Fibroblast of skin of back (primary cell): Measurements from ENCODE around the gene VWA8.
A peak's percentile ranks its signal among the peaks of the same experiment; 100 is the strongest.
"Not testable (repeated sequence)": the region's sequence is repeated elsewhere in the genome, so short reads cannot be mapped to it uniquely, and the experiment has no call there.

Source experiments
- DNase-seq: peaks from one replicate; pipeline ENCODE4 v3.0.0-alpha.2; 2013

VWA8 gene

DNA sequence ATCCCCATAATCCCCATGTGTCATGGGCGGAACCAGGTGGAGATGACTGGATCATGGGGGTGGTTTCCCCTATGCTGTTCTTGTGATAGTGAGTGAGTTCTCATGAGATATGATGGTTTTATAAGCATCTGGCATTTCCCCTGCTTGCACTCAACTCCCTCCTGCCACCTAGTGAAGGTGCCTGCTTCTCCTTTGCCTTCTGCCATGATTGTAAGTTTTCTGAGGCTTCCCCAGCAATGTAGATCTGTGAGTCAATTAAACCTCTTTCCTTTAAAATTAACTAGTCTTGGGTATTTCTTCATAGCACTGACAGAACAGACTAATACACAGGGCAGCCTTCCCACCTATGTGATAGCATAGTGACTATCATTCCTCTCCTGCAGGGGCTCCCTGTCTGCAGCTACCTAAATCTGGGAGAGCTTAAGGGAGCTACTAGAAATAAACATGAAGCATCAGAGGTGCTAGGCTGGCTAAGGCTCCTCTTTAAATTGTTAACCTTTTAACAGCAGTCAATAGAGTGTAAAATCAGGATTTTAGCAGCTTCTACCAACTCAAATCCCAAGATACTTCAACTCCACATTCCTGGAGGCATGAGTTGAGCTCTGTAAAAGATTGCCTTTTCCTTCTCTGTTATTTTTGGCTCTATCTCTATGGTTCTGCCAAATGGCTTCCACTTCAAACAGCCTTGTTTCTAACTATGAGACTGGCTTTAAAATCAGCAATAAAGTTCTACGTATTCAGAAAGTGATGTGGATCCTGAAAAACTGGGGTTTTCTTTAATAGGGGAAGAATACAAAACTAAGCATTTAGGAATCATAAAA lies 112.3 kb downstream of the VWA8 start:
- peak; percentile 73 for DNase-seq

DNA sequence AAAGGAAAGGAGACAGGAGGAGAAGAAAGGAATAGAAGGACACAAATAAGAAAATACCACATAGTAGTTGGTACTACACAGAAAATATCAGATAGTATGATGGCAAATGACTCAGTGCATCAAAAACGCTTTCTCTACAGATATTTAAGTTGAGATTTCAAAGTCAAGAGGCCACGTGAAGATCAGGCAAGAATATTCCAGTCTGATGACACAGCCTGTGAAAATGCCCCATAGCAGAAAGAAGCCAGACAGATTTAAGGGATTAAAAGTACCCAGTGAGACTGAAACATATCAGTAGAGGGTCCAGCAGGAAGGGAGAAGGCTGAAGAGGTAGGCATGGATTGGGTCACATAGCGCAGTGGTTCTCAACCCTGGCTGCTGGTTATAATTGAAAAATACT lies 113.7 kb downstream of the VWA8 start:
- peak; percentile 9 for DNase-seq

DNA sequence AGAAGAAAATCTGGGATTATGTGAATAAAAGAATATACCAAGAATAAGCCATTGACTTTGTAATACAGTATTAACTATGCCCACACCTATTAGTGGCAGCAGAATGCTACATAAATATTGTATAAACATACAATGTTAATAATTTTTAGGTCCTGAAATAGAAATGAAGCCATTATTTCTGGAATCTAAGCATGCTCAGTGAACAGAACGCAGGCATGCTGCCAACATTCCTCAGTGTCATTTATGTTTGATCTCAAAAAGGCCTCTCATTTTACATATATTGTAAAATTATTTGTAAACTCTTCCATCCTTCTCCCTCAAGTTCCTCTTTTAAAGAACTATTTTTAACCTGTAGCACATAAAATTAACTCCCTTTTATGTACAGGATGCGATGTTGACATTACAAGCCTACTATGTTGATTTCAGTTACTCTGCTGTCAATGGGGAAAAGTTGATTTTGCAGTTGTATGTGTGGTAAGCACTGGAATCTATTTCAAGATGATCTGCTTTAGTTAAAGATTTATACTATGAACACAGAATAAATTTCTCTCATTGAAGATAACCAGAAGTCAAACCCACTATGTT lies 118.8 kb downstream of the VWA8 start:
- peak; percentile 71 for DNase-seq

DNA sequence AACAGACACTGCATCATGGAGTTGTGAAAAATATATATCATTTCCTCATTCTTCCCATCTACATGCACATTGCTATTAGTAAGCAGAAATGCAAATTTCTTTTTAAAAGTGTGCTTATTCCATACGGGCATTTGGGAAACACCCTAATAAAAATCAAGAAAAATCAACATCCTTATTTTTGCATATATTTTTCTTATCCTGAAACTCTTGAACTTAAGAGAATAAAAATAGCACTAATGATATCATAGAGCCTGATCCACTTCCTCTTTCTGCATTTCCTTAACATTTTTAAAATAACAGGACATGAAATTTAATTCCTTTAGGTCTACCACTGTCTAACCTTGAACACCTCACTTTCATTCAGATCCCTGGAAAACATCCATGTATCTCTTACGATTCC lies 123.3 kb downstream of the VWA8 start:
- DNase-seq, result no peak

DNA sequence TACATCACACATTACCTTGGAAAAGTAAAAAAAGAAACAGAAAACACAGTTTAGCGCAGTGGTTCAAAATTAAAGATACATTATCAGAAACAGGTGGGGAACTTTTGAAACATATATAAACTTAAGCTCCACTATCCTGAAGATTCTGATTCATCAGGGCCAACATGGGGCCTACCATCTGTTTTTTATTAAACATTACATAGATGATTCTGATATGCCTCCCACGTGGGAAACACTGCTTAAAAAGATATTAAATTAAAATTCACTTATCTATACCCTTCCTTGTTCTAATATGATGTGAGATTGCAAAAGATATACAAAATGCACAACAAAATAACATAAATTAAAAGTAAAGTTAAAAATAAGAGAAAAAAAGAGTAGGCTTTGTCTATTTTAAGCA lies 125.0 kb downstream of the VWA8 start:
- DNase-seq, result peak; percentile 64

DNA sequence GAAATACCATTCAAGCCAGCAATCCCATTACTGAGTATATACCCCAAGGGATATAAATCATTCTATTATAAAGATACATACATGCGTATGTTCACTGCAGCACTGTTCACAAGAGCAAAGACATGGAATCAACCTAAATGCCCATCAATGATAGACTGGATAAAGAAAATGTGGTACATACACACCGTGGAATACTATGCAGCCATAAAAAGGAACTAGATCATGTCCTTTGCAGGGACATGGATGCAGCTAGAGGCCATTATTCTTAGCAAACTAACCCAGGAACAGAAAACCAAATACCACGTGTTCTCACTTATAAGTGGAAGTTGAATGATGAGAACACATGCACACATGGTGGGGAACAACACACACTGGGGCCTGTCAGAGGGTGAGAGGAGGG lies 126.2 kb downstream of the VWA8 start:
- DNase-seq, result not testable (repeated sequence)

DNA sequence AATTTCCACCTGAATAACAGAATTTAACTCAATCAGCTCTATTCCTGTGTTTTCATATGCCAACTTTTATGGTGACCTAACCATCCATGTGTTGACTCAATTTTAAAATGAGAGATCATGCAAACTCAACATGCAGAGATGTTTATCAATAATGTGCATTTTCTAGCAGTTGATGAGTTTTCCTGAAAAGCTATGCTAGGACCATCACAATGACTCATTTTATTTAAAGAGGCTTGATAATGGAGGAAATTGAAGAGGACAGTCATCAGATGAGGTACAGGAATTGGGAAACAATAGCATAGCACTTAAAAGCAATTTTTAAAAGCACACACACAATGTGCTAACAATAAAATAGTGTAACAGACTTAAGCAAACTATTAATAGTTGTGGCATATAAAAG lies 127.1 kb downstream of the VWA8 start:
- no peak for DNase-seq

DNA sequence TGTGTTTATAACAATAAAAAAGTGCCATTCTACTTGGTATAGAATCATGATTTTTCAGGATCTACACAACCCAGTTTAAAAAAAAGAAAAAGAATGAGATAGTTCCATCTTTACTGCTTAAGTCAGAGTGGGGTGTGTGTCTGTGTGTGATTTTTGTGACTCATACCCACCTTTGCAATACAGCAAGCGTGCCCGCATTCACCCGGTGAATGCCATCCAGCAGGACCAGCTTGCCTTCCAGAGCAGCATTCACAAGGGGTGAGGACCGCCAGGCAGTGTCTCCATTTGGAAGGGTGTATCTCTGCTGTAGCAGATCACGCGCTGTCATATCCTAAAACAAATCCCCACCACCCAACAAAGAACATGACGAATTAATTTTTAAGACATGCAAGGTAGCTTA lies 127.7 kb downstream of the VWA8 start:
- no peak for DNase-seq

DNA sequence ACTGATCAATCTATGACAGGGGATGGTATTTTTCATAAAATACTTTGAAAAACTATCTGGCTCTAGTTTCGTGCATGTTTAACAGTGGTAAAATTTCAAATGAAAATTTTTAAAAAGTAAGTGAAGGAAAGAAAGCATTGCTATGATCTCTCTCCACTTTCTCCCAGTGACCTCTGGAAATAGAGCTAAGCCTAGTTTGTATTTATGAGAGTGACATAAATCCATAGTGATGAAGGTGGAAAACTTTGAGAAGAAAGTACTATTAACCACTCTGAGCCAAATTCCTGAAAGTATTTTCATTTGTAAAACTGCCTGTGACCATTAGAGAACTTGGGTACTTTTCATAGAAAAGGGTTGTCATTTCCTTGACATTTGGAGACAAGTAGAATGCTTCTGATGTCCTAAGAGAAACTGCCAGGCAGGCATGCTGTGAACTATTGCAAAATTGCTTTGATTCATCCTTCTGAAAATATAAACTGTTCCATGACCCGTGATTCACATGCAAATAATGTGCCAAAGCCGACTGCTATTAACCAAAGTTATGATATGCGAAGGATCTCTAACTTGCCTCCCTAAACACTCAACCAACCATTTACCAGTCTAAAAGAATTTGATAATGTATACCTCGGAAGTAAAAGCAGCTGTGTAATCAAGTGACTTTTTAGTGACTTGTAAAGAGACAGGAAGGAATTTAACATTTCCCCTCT lies 133.2 kb downstream of the VWA8 start:
- DNase-seq, result peak; percentile 98

DNA sequence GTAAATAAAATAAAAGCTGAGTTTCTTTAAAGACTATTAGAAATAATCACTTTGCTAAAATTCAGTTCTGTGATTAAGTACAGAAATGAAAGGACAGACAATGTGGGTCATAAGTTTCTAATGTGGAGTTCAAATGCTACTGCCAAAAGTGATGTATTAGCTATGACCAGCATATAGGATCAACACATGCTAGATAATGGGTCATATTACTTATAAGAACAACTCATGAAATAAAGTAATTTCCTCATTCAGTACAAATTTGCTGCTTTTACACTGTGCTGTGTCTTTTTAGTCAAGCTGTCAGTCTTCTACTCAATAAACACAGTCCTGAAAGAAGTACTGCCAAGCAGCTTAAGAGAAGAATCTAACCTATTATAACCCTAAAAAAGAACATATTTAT lies 135.2 kb downstream of the VWA8 start:
- no peak for DNase-seq

DNA sequence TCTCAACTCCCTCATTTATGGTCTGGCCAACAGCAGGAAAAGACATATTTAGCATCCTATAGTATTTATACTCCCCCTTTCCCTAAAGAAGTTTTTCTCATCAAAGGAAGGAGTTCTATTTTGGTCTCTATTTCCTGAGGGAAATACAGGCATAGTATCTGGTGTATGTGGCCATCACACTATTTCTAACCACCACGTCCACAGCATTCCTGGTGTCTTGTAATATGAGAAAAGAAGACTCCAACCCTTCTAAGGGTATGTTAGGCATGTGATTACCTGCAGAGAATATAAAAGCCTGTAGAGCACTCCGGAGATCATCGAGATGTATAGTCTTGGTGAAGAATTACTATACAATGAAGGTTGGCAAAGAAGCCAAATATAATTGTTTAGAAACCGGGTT lies 137.4 kb downstream of the VWA8 start:
- peak; percentile 46 for DNase-seq

DNA sequence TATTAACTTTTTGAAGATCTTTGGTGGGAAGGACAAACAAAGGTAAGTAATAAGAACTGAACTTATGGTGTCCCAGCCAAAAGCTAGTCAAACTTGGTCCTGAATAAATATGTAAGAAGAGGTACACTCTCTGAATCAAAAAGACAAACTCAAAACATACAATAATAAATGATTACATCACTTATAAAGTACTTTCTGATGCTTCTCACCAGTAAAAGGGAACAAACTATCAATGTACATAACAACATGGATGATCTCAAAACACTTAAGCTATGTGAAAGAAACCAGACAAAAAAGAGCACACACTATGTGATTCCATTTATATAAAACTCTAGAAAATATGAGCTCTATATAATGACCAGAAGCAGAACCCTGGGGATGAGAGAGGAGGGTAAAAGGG lies 138.3 kb downstream of the VWA8 start:
- DNase-seq, result no peak

DNA sequence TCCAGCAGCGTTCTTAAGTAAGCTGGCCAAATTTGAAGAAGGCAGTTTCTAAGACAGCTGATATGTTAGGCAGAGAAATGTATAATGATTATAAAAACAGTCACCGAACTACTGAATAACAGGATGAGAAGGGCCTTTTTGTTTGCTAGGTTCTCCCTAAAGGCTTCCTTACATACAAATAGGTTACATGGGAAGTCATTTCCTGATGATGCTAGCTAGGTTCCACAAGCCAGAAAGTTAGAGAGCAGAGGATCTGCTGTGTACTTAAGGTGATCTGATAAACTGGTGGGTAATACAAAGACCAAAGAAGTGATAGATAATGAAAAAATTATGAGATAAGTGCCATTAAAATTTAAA lies 139.7 kb downstream of the VWA8 start:
- no peak for DNase-seq

DNA sequence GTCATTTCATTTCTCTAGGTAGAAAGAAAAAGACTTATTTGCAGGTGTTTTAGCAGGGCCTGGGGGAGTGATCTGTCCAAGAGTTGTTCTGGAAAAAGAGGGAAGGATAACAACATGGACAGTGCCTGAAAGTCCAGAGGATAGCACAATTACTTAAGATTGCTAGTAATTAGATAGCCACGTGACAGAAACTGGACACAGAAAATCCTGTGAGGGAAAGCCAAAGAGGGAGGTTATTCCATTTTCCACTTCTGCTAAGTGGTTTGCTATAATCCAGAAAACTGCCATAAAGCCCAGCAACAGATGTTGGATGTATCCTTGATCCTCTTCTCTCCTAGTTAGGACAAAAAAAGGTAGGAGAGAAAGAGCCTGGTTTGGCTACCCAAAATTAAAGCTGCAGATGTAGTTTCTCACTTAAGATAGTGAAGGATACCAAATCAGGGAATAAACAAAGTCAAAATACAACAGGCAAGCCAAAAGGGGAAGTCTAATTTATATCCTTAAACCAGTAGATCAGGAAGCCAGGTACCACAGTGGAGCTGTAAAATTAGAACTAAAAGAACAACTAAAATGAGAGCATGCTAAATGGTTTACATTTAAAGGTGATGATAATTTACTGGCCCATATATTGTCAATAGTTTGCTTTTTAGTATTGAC lies 140.2 kb downstream of the VWA8 start:
- DNase-seq, result no peak

DNA sequence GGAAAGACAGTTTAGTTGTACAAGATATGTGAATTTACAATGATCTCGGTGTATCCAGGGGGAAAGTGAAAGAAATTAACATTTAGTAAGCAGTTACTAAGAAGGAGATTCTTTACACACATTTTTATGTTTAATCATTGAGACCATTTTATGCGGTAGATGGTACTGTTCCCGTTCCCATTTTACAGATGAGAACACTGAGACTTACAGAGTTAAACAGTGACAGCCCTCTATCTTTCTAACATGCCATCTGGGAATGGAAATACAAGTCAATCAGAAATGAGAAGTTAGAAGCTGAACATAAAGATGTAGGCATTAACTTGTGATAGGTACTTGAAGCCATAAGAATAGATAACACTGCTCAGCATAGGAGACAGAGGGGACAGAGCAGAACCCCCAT lies 144.9 kb downstream of the VWA8 start:
- no peak for DNase-seq

DNA sequence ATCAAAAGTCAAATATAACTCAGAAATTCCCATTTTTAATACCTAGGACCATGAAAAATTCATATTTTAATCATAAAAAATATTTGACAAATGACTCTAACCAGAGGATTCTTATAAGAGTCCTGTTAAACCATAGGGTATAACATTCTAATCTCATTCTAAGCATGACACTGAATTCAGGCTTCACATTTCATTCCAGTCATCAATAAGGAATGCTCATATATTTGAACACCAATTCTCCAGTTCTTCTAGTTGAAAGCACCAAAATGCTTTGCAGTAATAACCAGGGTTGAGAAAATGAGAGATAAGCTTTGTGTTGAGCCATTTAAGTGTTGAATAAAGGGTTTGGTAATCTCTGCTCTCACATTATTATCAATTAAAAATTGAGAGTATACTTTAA lies 147.5 kb downstream of the VWA8 start:
- DNase-seq, result peak; percentile 79

DNA sequence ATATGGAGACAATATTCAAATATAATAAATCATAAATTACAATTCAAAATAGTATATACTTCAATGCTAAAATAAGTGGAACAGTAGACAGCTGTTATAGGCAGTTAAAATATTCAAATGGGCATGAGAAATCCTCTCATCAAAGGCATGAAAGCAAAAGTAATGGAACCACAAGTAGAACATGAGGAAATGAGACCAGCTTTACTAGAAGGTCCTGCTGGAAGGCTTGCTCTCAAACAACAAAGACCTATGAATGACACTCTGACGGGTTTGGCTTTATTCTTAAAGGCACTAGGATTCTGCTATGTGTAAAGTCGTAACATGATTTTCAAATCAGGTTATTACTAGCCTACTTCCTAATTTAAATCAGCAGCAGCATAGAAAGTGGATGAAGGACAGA lies 148.1 kb downstream of the VWA8 start:
- DNase-seq, result no peak

DNA sequence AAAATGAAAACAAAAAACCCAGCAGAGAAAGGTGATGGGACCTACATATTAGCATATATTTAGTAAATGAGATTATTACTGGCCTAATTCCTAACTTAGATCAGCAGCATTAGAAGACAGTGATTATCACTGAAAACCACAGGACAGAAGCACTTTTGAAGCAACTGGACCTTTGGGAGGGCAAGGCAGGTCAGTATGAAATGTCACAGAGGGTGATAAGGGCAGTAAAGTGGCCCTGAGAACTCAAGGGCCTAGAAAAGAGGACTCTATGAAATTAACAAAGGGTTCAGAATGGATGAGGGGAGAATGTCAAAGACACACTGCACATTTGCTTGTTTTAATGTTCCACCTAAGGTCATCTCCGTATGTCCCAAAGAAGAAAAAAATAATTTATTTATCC lies 148.7 kb downstream of the VWA8 start:
- DNase-seq, result no peak

DNA sequence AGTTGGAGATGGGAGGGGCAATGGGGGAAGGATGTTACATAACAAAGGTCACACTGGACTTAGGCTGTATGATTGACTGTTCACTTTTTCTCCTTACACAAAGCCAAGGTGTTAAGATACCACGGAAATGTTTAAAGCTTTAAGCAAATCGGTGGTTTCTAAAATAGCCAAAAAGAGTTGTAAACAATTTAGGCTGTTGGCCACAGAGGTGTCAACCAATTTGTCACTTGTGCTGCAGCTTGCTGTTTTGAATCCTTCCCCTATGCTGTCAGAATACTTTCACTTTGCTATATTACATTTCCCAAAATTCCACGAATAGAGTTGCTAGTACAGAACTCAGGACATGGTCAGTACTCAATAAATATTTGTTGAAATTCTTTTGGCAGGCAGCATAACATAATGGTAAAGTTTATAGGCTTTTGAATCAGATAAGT lies 149.3 kb downstream of the VWA8 start:
- no peak for DNase-seq

DNA sequence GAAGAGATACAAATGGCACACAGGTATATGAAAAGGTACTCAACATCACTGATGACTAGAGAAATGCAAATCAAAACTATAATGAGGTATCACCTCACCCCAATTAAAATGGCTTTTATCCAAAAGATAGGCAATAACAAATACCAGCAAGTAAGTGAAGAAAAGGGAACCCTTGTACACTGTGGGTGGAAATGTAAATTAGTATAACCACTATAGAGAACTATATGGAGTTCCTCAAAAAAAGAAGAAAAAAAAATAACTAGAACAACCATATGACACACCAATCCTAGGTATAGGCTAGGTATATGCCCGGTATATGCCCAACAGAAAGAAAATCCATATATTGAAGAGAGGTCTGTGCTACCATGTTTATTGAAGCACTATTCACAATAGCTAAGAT lies 150.9 kb downstream of the VWA8 start:
- no peak for DNase-seq

DNA sequence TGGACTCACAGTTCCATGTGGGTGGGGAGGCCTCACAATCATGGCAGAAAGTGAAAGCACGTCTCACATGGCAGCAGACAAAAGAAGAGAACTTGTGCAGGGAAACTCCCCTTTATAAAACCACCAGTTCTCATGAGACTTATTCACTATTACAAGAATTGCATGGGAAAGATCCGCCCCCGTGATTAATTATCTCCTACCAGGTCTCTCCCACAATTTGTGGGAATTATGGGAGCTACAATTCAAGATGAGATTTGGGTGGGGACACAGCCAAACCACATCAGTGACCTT lies 157.5 kb downstream of the VWA8 start:
- DNase-seq, result not testable (repeated sequence)

DNA sequence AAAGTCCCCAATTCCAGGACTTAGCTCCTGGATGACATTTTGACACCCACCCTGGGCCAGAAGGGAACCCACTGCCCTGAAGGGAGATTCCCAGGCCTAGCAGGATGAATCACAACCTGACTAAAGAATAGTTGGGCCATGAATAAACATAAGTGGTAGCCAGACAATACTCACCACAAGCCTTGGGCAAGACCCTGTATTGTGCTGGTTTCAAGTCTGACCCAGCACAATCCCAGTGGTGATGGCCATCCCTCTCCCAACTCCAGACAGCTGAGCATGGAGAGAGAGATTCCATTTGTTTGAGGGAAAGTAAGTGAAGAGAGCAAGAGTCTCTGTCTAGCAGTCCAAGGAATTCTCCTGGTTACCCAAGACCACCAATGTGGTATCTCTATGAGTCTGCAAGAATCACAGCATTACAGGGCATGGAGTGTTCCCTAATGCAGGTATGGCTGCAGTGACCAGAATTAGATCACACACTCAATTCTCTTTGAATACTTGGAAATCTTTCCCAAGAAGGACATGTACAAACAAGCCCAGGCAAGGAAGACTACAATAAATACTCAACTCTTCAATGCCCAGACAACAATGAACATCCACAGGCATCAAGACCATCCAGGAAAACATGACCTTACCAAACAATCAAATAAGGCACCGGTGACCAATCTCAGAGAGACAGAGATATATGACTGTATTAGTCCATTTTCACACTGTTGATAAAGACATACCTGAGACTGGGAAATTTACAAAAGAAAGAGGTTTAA lies 158.0 kb downstream of the VWA8 start:
- DNase-seq, result peak; percentile 79
